GM12878 (cell line): Measurements from ENCODE around the gene NLGN2. TPM values are rescaled to one million over a fixed set of nuclear protein-coding genes. Genes with fewer than 3 reads are reported as not detected.
A peak's percentile ranks its signal among the peaks of the same experiment; 100 is the strongest.

ENCODE experiments used
- BACH1 ChIP-seq: fragments of 450-650 bp; IDR thresholded peaks from 2 replicates; pipeline ENCODE4 v1.6.1; 2017; ENCODE audit warnings: mild to moderate bottlenecking, borderline replicate concordance
- BCL3 ChIP-seq: IDR thresholded peaks from 2 replicates; pipeline ENCODE4 v1.6.1; 2011; ENCODE audit warnings: borderline replicate concordance, low read depth, mild to moderate bottlenecking, moderate library complexity, low read length; ENCODE audit not compliant: insufficient read depth, poor library complexity, severe bottlenecking
- BHLHE40 ChIP-seq, 2 experiments: fragments of 450-650 bp in 1 of 2; IDR thresholded peaks; 2 replicates each; pipeline ENCODE4 v1.6.1; 2011 to 2017; ENCODE audit warnings: low read depth in 2 of 2, borderline replicate concordance in 1 of 2, improper control_type of control experiment in 1 of 2, low read length in 1 of 2, mild to moderate bottlenecking in 1 of 2
- CBX3 ChIP-seq: fragments of 200-600 bp; sonication (generic); IDR thresholded peaks from 2 replicates; pipeline ENCODE4 v1.6.1; 2016; ENCODE audit warnings: low read depth, borderline replicate concordance
- CBX5 ChIP-seq: sonication (generic); IDR thresholded peaks from 2 replicates; pipeline ENCODE4 v1.6.1; 2016; ENCODE audit warnings: low read depth, moderate library complexity, mild to moderate bottlenecking, inconsistent platforms
- E2F4 ChIP-seq: IDR thresholded peaks from 2 replicates; pipeline ENCODE4 v1.6.1; 2012; ENCODE audit warnings: low read depth, low read length, improper control_type of control experiment
- FOXM1 ChIP-seq: IDR thresholded peaks from 2 replicates; pipeline ENCODE4 v1.6.1; 2012; ENCODE audit warnings: low read depth, mild to moderate bottlenecking, inconsistent platforms, low read length, moderate library complexity
- IKZF1 ChIP-seq: fragments of 450-650 bp; conservative IDR thresholded peaks from 2 replicates; pipeline ENCODE4 v1.6.1; 2017; ENCODE audit warnings: antibody characterized with exemption, mild to moderate bottlenecking
- IRF5 ChIP-seq: fragments of 450-650 bp; IDR thresholded peaks from 2 replicates; pipeline ENCODE4 v1.6.1; 2017; ENCODE audit warnings: borderline replicate concordance
- MAX ChIP-seq: IDR thresholded peaks from 2 replicates; pipeline ENCODE4 v1.6.1; 2012; ENCODE audit warnings: low read depth, low read length, improper control_type of control experiment
- MEF2A ChIP-seq: IDR thresholded peaks from 2 replicates; pipeline ENCODE4 v1.6.1; 2011; ENCODE audit warnings: low read depth, mild to moderate bottlenecking, low read length, moderate library complexity; ENCODE audit not compliant: insufficient read depth
- MEF2B ChIP-seq: fragments of 450-650 bp; IDR thresholded peaks from 2 replicates; pipeline ENCODE4 v1.6.1; 2018; ENCODE audit warnings: mild to moderate bottlenecking, moderate library complexity; ENCODE audit not compliant: partially characterized antibody, poor library complexity, severe bottlenecking
- MYC ChIP-seq: IDR thresholded peaks from 2 replicates; pipeline ENCODE4 v1.6.1; 2011; ENCODE audit warnings: mild to moderate bottlenecking, low read length, moderate library complexity, inconsistent platforms; ENCODE audit not compliant: insufficient read depth, insufficient replicate concordance, insufficient read length, severe bottlenecking
- NFYA ChIP-seq: IDR thresholded peaks from 2 replicates; pipeline ENCODE4 v1.6.1; 2011; ENCODE audit warnings: low read depth, mild to moderate bottlenecking, low read length, improper control_type of control experiment, borderline replicate concordance
- POLR2AphosphoS2 ChIP-seq: IDR thresholded peaks from 2 replicates; pipeline ENCODE4 v1.6.1; 2011; ENCODE audit warnings: low read depth, mild to moderate bottlenecking, low read length, improper control_type of control experiment, moderate library complexity
- RAD21 ChIP-seq: IDR thresholded peaks from 2 replicates; pipeline ENCODE4 v1.6.1; 2011; ENCODE audit warnings: mild to moderate bottlenecking, low read depth, low read length, moderate library complexity; ENCODE audit not compliant: insufficient read depth
- SIN3A ChIP-seq: IDR thresholded peaks from 2 replicates; pipeline ENCODE4 v1.6.1; 2012; ENCODE audit warnings: low read depth, low read length, improper control_type of control experiment
- SMAD5 ChIP-seq: IDR thresholded peaks from 2 replicates; pipeline ENCODE4 v1.6.1; 2016; ENCODE audit warnings: antibody characterized with exemption, low read depth
- SP1 ChIP-seq: IDR thresholded peaks from one replicate; pipeline ENCODE4 v1.6.1; 2011; ENCODE audit warnings: low read depth, low read length
- STAT1 ChIP-seq: fragments of 450-650 bp; conservative IDR thresholded peaks from 2 replicates; pipeline ENCODE4 v1.6.1; 2014; ENCODE audit warnings: antibody characterized with exemption, mild to moderate bottlenecking
- TCF3 ChIP-seq: IDR thresholded peaks from 2 replicates; pipeline ENCODE4 v1.6.1; 2012; ENCODE audit warnings: low read depth, mild to moderate bottlenecking, low read length, borderline replicate concordance; ENCODE audit not compliant: insufficient read depth
- ZBED1 ChIP-seq: IDR thresholded peaks from 2 replicates; pipeline ENCODE4 v1.6.1; 2016; ENCODE audit warnings: borderline replicate concordance
- ZBTB33 ChIP-seq: fragments of 450-650 bp; IDR thresholded peaks from 2 replicates; pipeline ENCODE4 v1.6.1; 2017; ENCODE audit warnings: mild to moderate bottlenecking
- ZNF217 ChIP-seq: fragments of 450-650 bp; IDR thresholded peaks from 2 replicates; pipeline ENCODE4 v1.6.1; 2017; ENCODE audit warnings: antibody characterized with exemption, mild to moderate bottlenecking
- ZNF274 ChIP-seq: IDR thresholded peaks from one replicate; pipeline ENCODE4 v1.8.0; 2011; ENCODE audit not compliant: insufficient read length, insufficient read depth
- polyA plus RNA-seq, 11 experiments: library from polyadenylated mRNA; depleted of rRNA in 4 of 11; unstranded in 6 of 11; stranded (reverse) in 5 of 11; fragments of >200 nt; fragmentation: Nextera tagmentation in 4 of 11; fragmentation: Illumina TruSeq in 1 of 11; extraction: Ambion mirVana in 4 of 11; extraction: Trizol in 1 of 11; gene quantifications; 1 replicate in 1 of 11; 2 replicates in 10 of 11; pipeline versions ENCODE4 v1.2.1 to v1.2.3, GENCODE V29; 2011 to 2016; ENCODE audit warnings: inconsistent platforms in 2 of 11, missing spikeins in 2 of 11, low read depth in 1 of 11
- total RNA-seq, 4 experiments: library from RNA; depleted of rRNA in 3 of 4; stranded (reverse); fragments of >200 nt in 3 of 4; fragmentation: Illumina TruSeq in 1 of 4; extraction: Trizol in 1 of 4; gene quantifications; 2 replicates each; pipeline versions ENCODE4 v1.2.1 to v1.2.3, GENCODE V29; 2013 to 2021

NLGN2 gene
- total and polyA plus RNA-seq, 10 of the 15 experiments (the other 5 are each of a cell fraction or from before 2014, with no cell fraction given): 0.02 to 0.87 (median 0.11) TPM; not detected in 2

- 0 out of 2 replicates have a peak, but pooled peaks have one; percentile 25 for TF ChIP-seq IKZF1
- TF ChIP-seq MEF2A: no peak
- TF ChIP-seq BACH1: no peak
- no peak for TF ChIP-seq SMAD5
- no peak for TF ChIP-seq ZBED1
- no peak for TF ChIP-seq IRF5
- TF ChIP-seq MEF2B: no peak
- no peak for TF ChIP-seq SP1
- peak in 1 of 2 experiments; percentile 57; a peak in 2 of 4 replicates for TF ChIP-seq BHLHE40 (IDR thresholded peaks at IDR 0.05; ENCODE audit: borderline replicate concordance in 1 of 2, low read depth in 2 of 2, low read length in 1 of 2)
- no peak for TF ChIP-seq RAD21
- TF ChIP-seq CBX3: no peak
- no peak for TF ChIP-seq NFYA
- TF ChIP-seq BCL3: no peak
- no peak for TF ChIP-seq MYC
- no peak for TF ChIP-seq TCF3
- no peak for TF ChIP-seq SIN3A
- TF ChIP-seq POLR2AphosphoS2: peak; percentile 29; the same call in 1 of the 2 replicates
- TF ChIP-seq ZNF274: no peak
- no peak for TF ChIP-seq CBX5
- no peak for TF ChIP-seq STAT1
- no peak for TF ChIP-seq FOXM1
- no peak for TF ChIP-seq ZBTB33
- TF ChIP-seq MAX: 0 out of 2 replicates have a peak, but pooled peaks have one; percentile 14
- no peak for TF ChIP-seq ZNF217
- no peak for TF ChIP-seq E2F4
Observed at GRCh38 chr17:7383742-7384488, 23.7 kb upstream of the NLGN2 start (continued).
